ENCODE measurements around the gene RPL36AL.

GRCh38 chr14:49659526-49660455, 39.4 kb upstream of the RPL36AL start:
- TF ChIP-seq ZNF274 (IDR thresholded peaks at IDR 0.05; ENCODE audit: low read depth, low read length): no peak
- no peak for TF ChIP-seq YY1 (IDR thresholded peaks at IDR 0.05; ENCODE audit: insufficient read depth, insufficient read length)
